ENCODE data around the gene GIPR.
"Not testable (repeated sequence)": the region's sequence is repeated elsewhere in the genome, so short reads cannot be mapped to it uniquely, and the experiment has no call there.

GIPR gene

GRCh38 chr19:45692187-45693105 is 24.4 kb downstream of the GIPR start, which contains the start of gene QPCTL:
QPCTL (plus strand) TSS chr19:45692666; CDS start chr19:45692704, 38 bp downstream.
- FAIRE-seq, result peak; percentile 97

GRCh38 chr19:45693106-45693788 is 25.2 kb downstream of the GIPR start:
- FAIRE-seq, result no peak

DNA sequence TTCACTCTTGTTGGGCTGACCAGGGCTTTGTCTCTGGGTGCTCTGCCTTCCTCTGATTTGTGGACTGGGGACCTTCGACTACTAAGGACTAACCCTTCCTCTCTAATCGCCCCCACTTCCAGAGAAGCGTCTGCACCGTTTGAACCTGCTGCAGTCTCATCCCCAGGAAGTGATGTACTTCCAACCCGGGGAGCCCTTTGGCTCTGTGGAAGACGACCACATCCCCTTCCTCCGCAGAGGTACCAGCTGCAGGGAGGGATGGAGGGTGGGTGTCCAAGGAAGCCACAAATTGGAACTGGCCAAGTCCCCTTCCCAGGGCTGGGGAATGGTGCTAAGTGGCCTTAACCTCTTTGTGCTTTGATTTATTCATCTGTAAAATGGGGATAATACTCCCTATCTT is 33.7 kb downstream of the GIPR start:
- no peak for FAIRE-seq

- FAIRE-seq, result no peak
Measured at GRCh38 chr19:45705115-45705514, 37.1 kb downstream of the GIPR start.

DNA sequence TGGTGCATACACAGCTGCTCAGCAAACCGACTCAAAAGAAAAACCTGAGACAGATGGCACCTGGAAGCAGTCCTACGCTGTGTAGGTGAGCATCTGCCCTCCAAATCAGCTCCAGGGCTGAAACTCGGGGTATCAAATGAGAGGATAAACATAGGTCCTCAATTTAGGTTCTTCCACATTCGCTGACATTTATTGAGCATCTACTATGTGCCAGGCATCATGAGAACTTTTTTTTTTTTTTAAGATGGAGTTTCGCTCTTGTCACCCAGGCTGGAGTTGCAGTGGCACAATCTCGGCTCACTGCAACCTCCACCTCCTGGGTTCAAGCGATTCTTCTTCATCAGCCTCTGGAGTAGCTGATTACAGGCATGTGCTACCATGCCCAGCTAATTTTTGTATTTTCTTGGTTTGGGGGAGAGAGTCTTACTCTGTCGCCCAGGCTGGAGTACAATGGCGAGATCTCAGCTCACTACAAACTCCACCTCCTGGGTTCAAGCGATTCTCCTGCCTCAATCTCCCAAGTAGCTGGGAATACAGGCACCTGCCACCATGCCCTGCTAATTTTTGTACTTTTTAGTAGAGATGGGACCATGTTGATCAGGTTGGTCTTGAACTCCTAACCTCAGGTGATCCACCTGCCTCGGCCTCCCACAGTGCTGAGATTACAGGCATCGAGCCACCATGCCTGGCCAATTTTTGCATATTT is 37.8 kb downstream of the GIPR start:
- FAIRE-seq, result no peak

DNA sequence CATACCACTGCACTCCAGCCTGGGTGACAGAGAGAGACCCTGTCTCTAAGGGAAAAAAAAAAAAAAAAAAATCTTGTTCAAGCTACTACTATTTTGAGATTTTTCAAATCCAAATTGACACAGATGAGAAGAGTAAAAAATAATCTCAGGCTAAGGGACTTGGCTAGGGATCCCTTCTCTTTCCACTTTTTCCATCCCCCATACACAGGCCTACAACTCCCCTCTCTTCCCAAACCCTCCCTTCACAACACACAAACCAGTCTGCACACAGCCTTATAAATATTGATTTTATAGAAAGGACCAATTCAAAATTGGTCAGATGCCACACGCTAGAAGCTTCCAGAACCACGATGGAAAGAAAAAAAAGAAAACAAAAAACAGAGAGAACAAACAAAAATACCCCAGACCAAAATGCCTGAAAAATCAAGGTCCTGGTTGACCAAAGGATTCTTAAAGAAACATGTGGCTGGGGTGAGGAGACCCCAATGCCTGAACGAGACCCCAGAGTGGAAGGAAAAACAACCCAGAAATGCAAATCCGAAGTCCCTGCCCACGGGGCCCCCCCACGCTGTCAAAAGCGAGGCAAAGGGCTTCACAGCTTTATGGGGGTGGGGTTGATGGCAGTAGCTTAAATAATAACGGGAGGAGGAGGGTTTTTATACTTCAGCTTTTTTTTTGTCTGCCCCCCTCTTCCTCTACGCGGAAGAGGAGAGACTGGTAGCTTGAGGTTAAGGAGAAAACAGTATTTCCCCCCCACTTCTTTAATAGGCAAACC is 42.5 kb downstream of the GIPR start:
- no peak for FAIRE-seq

DNA sequence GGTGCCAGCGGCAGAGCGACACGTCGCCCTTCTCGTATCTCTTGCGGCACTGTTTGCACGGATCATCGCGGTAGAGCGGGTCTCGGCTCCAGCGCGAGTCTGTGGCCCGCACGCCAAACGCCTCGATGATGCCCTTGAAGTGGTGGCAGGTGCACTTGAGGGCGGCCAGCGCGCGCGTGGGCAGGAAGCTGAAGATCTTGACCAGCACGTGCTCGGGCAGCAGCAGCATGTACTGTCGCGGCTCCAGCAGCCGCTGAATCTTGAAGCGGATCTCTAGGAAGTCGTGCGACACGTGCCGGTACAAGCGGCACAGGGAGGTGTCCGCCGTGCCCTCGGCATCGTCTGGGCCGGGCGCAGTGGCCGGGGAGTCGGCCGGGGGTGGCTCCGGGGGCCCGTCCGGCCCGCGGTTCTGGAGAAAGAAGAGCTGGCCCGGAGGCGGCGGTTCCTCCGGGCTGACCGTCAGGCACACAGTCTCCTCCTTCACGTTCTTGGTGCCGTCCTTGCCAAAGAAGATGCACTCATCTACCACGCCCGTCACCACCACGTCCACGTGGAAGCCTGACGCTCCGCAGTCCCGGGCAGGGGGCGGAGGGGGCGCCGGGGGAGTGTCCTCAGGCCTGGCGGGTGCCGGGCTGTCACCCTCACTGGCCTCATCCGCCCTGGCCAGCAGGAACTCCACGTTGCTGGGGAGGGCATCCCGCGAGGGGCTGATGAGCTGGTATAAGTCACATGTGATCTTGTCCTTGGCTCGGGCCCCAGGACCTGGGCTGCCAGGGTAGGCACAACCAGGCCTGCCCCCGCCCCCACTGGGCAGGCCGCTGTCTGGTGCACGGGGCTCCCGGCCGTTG is 44.1 kb downstream of the GIPR start:
- no peak for FAIRE-seq

- no peak for FAIRE-seq
Measured at GRCh38 chr19:45712699-45713067, 44.7 kb downstream of the GIPR start.

DNA sequence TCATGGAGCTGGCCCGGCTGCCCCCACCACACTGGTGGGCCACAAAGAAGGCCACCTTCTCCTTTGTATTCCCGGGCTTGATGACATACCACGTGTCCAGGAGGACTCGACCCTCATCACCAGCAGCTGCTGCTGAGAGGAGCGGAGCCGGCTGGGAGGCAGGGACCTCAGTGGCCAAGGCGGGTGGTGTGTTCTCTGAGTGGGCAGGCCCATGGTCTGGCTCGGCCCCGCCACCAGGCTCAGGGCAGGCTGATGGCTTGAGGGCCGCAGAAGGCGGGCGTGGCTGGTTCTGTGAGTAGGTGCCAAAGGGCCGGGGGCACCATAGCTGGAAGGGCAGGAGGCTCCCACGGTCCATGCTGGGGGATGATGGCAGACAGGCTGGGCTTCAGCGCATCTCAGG is 45.1 kb downstream of the GIPR start:
- no peak for FAIRE-seq

DNA sequence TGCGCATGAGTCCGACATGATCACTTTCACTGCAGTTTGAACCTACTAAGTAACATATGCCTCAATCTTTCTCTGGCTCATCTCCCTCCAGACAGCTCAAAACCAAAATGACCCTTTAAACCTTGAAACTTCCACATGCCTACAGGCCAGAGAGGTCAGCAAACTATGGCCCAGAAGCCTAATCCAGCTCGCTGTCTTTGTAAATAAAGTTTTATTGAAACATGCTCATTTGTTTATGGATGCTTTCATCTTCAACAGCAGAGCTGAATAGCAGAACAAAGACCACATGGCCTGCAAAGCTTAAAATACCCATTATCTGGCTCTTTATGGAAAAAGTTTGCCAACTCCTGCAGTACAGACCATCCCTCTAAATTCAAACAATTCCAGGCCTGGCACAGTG is 47.1 kb downstream of the GIPR start:
- no peak for FAIRE-seq

DNA sequence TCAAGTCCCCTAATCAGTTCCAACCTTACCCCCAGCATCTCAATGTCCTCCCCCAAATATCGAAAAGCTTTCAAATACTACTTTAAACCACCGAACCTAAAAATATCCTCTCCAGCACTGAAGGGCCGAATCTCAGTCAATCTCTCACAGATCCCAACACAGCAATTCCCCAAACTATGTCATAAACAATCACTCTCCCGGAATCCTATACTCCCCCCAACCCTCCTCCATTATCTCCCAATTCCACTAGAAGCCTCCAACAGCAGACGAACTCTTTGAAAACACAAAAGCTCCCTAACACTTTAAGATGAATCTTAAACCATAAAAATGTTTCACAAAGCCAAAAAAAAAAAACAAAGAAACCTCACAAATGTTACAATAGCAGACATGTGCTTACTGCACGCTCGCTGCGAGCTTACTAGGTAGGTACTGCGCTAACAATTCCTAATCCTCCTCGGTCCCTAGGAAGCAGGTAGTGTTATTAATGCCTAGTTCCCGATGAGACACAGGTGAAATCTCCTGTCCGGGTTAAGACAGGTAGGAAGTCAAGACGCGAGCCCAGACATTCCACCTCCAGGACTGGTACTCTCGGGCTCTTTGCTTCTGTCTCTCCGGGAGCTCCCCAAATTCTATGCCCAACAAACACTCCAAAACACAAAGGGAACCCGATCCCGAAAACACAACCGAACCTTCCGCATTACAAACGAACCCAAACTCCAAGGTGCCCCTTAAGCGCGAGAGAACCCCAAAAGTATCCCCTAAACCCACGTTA is 48.5 kb downstream of the GIPR start:
- no peak for FAIRE-seq

GRCh38 chr19:45717131-45717982 is 49.3 kb downstream of the GIPR start:
- FAIRE-seq, result peak; percentile 91

DNA sequence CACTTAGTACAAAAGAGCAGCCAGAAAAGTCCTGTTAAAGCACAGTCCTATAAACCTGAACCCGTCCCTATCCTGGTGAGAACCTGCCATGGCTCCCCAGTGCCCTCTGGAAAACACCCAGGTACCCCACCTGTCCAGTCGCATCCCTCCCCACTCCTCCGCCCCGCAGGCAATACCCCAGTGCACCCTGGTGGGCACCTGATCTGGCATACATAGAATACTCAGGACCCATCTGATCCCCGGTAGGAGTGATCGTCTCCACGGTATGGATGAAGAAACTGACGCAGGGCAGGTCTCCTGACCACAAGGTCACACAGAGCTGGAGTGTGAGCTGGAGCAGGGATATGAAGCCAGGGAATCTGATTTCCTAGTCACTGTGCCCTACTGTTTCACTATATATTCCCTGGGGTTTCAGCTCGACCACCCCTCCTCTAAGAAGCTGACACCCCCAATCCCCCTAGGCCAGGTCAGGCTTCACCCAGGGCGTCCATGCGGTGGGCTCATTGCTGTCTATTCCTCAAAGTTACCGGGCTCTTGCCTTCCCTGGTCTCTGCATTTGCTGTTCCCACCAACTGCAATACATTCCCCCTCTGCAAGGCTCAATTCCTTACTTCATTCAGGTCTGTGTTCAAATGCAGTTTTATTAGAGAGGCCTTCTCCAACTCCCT is 50.1 kb downstream of the GIPR start:
- no peak for FAIRE-seq

DNA sequence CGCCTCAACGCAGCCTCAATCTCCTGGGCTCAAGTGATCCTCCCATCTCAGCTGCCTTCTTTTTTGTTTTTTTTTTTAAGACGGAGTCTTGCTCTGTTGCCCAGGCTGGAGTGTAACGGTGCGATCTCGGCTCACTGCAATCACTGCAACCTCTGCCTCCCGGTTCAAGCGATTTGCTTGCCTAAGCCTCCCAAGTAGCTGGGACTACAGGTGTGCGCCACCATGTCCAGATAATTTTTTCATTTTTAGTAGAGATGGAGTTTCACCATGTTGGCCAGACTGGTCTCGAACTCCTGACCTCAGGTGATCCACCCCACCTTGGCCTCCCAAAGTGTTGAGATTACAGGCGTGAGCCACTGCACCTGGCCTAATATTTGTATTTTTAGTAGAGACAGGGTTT is 52.0 kb downstream of the GIPR start:
- not testable (repeated sequence) for FAIRE-seq

GRCh38 chr19:45728683-45729082 is 60.7 kb downstream of the GIPR start:
- not testable (repeated sequence) for FAIRE-seq

- no peak for FAIRE-seq
Measured at GRCh38 chr19:45729800-45730290, 61.8 kb downstream of the GIPR start.

- FAIRE-seq, result peak; percentile 47
Measured at GRCh38 chr19:45730368-45731288, 62.6 kb downstream of the GIPR start, which contains the start of gene FBXO46. FBXO46 (minus strand) TSS chr19:45730896; CDS start chr19:45713495, 17,401 bp downstream.

Measured in colon (tissue), 2 donors.